Measurements from ENCODE around the gene SMIM9. TPM values are rescaled to one million over a fixed set of nuclear protein-coding genes. Genes with fewer than 3 reads are reported as not detected.
"Not testable (repeated sequence)": the region's sequence is repeated elsewhere in the genome, so short reads cannot be mapped to it uniquely, and the experiment has no call there.

Gene SMIM9
- total RNA-seq, 1 donor from 2014 or later: not detected

GRCh38 chrX:154818916-154819770 is 15.3 kb downstream of the SMIM9 start:
- Histone ChIP-seq H3K4me3 (ENCODE audit: low read depth, low read length) (no peak overlapping the region), H3K36me3 (ENCODE audit: control insufficient read depth, insufficient read depth, low read length) (no peaks in the 10 kb centered on the region), H3K27me3 (ENCODE audit: control insufficient read depth, insufficient read depth, low read length) (no peaks in the 10 kb centered on the region)
- no peak for TF ChIP-seq CTCF (IDR thresholded peaks at IDR 0.05; ENCODE audit: insufficient read depth, low read length, severe bottlenecking)
- FAIRE-seq (no peak), DNase-seq (ENCODE audit: low read depth) (no peak)

- not testable (repeated sequence) for H3K27me3 ChIP-seq (ENCODE audit: control insufficient read depth, insufficient read depth, low read length); H3K36me3 ChIP-seq (ENCODE audit: control insufficient read depth, insufficient read depth, low read length); DNase-seq (ENCODE audit: low read depth); FAIRE-seq; H3K4me3 ChIP-seq (ENCODE audit: low read depth, low read length)
Observed at GRCh38 chrX:154817048-154817618, 17.3 kb downstream of the SMIM9 start.

GRCh38 chrX:154816326-154816898 is 18.1 kb downstream of the SMIM9 start:
- not testable (repeated sequence) for FAIRE-seq; H3K27me3 ChIP-seq (ENCODE audit: control insufficient read depth, insufficient read depth, low read length); H3K4me3 ChIP-seq (ENCODE audit: low read depth, low read length); DNase-seq (ENCODE audit: low read depth); H3K36me3 ChIP-seq (ENCODE audit: control insufficient read depth, insufficient read depth, low read length)

- TF ChIP-seq CTCF (IDR thresholded peaks at IDR 0.05; ENCODE audit: insufficient read depth, low read length, severe bottlenecking): no peak
- Histone ChIP-seq H3K36me3 (ENCODE audit: control insufficient read depth, insufficient read depth, low read length) (no peaks in the 10 kb centered on the region), H3K27me3 (ENCODE audit: control insufficient read depth, insufficient read depth, low read length) (no peaks in the 10 kb centered on the region), H3K4me3 (ENCODE audit: low read depth, low read length) (no peak overlapping the region)
- FAIRE-seq: no peak
- no peak for DNase-seq (ENCODE audit: low read depth)
Observed at GRCh38 chrX:154815274-154815818, 19.1 kb downstream of the SMIM9 start.

GRCh38 chrX:154813801-154814200 is 20.7 kb downstream of the SMIM9 start:
- Histone ChIP-seq H3K36me3 (ENCODE audit: control insufficient read depth, insufficient read depth, low read length) (no peaks in the 10 kb centered on the region), H3K27me3 (ENCODE audit: control insufficient read depth, insufficient read depth, low read length) (no peaks in the 10 kb centered on the region), H3K4me3 (ENCODE audit: low read depth, low read length) (no peak overlapping the region)
- no peak for FAIRE-seq
- no peak for TF ChIP-seq CTCF (IDR thresholded peaks at IDR 0.05; ENCODE audit: insufficient read depth, low read length, severe bottlenecking)
- DNase-seq (ENCODE audit: low read depth): no peak

- Histone ChIP-seq H3K4me3 (ENCODE audit: low read depth, low read length) (no peak overlapping the region), H3K27me3 (ENCODE audit: control insufficient read depth, insufficient read depth, low read length) (no peaks in the 10 kb centered on the region), H3K36me3 (ENCODE audit: control insufficient read depth, insufficient read depth, low read length) (no peaks in the 10 kb centered on the region)
- FAIRE-seq: no peak
- no peak for DNase-seq (ENCODE audit: low read depth)
- TF ChIP-seq CTCF (IDR thresholded peaks at IDR 0.05; ENCODE audit: insufficient read depth, low read length, severe bottlenecking): no peak
Observed at GRCh38 chrX:154812341-154813101, 21.9 kb downstream of the SMIM9 start.

All from bronchial epithelial cell (primary cell).